Activated naive CD4-positive, alpha-beta T cell treated with anti-CD3 and anti-CD28 coated beads, Interleukin-2, amount 50 U/mL, for 24 hours (primary cell): Measurements from ENCODE around the gene RNMT.
"Not testable (repeated sequence)": the region's sequence is repeated elsewhere in the genome, so short reads cannot be mapped to it uniquely, and the experiment has no call there.

Experiments
- H3K27ac Mint-ChIP-seq: one replicate; pipeline ENCODE4 v1.8.0; 2021; ENCODE audit warnings: mild to moderate bottlenecking, mixed read lengths
- H3K27me3 Mint-ChIP-seq: one replicate; pipeline ENCODE4 v1.8.0; 2021; ENCODE audit warnings: mixed read lengths
- H3K36me3 Mint-ChIP-seq: one replicate; pipeline ENCODE4 v1.8.0; 2021; ENCODE audit warnings: mixed read lengths
- H3K4me1 Mint-ChIP-seq: one replicate; pipeline ENCODE4 v1.8.0; 2021; ENCODE audit warnings: mixed read lengths
- H3K4me3 Mint-ChIP-seq: one replicate; pipeline ENCODE4 v1.8.0; 2021; ENCODE audit warnings: mild to moderate bottlenecking, mixed read lengths
- H3K9me3 Mint-ChIP-seq: one replicate; pipeline ENCODE4 v1.8.0; 2021; ENCODE audit warnings: mixed read lengths

The RNMT gene

DNA sequence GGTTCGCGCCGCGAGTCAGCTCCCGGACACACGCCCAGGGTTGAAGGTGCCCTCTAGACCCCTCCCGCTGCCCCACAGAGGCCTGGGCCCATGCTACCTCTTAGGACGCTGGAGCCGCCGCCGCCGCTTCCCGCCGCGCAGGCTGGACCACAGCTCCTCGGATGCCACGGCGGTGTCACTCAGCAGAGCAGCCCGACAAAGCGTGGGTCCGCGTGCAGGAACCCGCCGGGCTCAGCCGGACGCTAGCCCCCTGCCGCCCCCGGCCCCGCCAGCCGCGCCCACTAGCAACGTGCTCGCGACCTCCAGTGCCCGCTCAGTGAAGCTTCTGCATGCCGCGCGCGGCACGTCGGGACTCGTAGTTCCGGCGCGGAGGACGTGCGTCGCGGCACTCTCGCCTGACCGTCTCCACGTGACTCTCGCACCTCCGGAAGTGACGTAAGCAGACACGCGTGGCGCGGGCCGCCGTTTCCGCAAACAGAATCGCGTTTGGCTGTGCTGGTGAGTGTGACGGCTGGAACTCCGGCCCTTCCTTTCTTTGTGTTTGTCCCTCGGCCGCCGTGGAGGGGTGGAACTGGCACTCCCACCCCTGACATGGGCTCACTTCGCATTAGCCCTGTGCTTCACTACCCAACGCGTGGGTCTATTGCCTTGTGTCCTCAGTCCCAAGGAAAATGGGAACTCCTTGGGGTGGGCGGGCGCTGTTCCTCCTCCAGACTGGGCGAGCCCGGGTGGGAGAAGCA, at the start of gene RNMT, which contains the start of gene FAM210A:
RNMT (plus strand) TSS at position 442 of the 740 bp plus-strand sequence. CDS start 4,845 bp downstream, outside the sequence.
FAM210A (minus strand) TSS at position 327 of the 740 bp plus-strand sequence. CDS start 44,481 bp downstream, outside the sequence.
- Mint-ChIP-seq H3K4me1 (peaks cover 59% of the 10 kb centered on the region), H3K4me3 (peak within 1 kb of the TSS; percentile 92), H3K27me3 (no peaks in the 10 kb centered on the region), H3K36me3 (peaks cover 15% of the 10 kb centered on the region), H3K9me3 (no peaks in the 10 kb centered on the region), H3K27ac (peak within 1 kb of the TSS; percentile 86)

DNA sequence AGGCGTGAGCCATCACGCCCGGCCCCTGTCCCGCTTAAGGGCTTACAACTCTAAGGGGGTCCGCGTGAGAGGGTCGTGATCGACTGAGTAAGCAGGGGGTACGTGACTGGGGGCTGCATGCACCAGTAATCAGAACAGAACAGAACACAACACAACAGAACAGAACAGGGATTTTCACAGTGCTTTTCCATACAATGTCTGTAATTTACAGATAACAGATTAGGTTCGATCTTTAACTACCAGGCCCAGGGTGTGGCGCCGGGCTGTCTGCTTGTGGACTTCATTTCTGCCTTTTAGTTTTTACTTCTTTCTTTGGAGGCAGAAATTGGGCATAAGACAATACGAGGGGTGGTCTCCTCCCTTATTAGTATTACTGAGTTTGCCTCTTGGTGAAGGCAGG, 49.1 kb upstream of the RNMT start:
- not testable (repeated sequence) for H3K4me1 Mint-ChIP-seq, H3K27me3 Mint-ChIP-seq, H3K9me3 Mint-ChIP-seq, H3K27ac Mint-ChIP-seq, H3K36me3 Mint-ChIP-seq, H3K4me3 Mint-ChIP-seq

DNA sequence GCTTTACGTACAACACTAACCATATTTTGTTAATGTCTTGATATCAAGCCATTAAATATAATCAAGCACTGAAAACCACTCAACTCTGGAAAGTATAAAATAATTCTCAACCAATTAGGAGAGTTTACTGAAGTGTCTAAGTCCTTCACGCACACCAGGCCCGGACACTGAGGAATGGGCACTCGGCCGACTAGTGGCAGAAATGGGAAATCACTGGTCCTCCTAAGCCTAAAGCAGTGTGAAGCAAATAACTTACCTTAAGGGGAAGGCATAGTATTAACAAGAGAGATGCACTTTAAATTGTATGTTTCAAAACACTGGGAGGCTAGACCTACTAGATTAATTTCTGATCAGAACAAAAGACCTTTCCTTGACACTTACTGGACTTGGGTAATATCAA, 45.9 kb upstream of the RNMT start:
- Mint-ChIP-seq H3K9me3 (no peaks in the 10 kb centered on the region), H3K27me3 (no peaks in the 10 kb centered on the region), H3K27ac (no peak overlapping the region), H3K4me1 (peaks cover 21% of the 10 kb centered on the region), H3K4me3 (no peak overlapping the region), H3K36me3 (peaks cover 9% of the 10 kb centered on the region)

DNA sequence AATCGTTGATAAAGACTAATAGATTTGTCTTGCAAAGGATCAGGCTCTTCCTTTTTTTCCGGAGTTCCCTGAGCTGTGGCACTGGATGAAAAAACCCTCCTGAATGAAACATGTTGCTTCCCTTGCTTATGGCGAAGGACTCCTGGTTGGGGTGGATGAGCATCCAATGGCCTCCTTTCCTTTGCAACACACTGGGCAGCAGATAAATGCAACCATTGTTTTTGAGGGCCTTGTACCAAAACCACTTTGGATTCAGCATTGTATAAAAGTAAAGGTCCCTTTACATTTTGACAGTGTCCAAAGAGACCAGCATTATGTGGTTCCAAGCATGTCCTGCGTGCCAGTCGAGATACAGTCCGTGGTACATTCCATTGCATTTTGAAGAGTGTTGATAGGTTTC, 44.8 kb upstream of the RNMT start:
- peaks cover 13% of the 10 kb centered on the region for H3K36me3 Mint-ChIP-seq
- H3K27me3 Mint-ChIP-seq = no peaks in the 10 kb centered on the region
- H3K4me1 Mint-ChIP-seq = peaks cover 29% of the 10 kb centered on the region
- no peak overlapping the region for H3K4me3 Mint-ChIP-seq
- no peaks in the 10 kb centered on the region for H3K9me3 Mint-ChIP-seq
- H3K27ac Mint-ChIP-seq = no peak overlapping the region

DNA sequence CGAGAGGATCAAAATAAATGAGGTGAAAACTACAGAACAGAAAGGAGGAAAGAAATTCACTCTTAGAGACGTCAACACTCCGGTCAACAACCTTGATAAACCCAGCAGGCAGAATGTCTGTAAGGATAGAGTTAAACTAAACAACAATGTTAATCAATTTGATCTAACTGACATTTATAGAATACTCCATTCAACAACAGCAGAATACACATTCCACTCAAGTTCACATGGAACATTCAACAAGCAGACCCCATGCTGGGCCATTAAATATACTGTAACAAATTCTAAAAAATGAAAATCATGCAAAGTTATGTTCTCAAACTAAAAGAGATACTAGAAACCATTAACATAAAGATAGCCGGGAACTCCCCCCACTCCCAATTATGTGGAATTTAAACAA, 41.9 kb upstream of the RNMT start:
- Mint-ChIP-seq H3K27me3 (no peaks in the 10 kb centered on the region), H3K4me3 (no peak overlapping the region), H3K4me1 (peaks cover 45% of the 10 kb centered on the region), H3K9me3 (no peaks in the 10 kb centered on the region), H3K27ac (no peak overlapping the region), H3K36me3 (peaks cover 18% of the 10 kb centered on the region)

DNA sequence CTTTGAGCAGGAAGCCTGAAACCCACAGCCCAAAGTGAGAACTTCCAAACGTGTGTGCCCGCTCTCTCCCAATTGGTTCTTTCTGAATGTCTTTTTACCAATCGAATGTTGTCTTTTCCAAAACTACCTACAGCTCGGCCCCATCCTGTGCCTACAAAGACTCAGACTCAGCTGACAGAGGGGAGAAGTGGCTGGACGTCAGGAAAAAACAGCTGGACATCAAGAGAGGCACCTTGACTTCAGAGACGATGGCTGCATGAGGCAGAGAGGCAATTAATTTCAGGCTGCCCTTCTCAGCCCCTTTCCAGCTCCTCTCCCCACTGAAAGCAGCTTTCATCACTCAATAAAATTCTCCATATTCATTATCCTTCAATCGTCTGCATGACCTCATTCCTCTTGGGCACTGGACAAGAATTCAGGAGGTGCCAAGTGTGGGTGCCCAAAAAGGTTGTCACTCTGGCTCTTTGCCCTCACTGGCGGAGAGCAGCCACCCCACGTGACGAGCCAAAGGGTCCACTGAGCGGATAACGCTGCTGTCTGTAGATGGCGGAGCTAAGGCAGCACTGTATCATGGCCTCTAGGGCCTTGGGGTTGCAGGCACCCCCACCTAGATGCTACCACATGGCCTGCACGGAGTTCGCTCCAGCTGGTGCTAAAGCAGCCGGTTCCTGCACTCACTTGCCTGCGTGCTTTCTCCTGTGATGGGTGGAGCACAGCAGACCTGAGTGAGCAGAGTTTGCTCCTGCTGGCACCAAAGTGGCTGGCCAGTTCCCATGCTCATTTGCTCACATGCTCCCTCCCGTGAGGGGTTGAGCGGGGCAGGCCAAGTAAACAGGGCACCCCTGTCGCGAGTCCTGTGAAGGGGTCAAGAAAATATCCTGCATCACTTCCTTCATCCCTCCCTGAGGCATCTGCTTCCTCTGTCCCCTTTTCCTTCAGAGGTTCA, 38.0 kb upstream of the RNMT start:
- H3K4me3 Mint-ChIP-seq = no peak overlapping the region
- peaks cover 60% of the 10 kb centered on the region for H3K4me1 Mint-ChIP-seq
- H3K27ac Mint-ChIP-seq = no peak overlapping the region
- no peaks in the 10 kb centered on the region for H3K9me3 Mint-ChIP-seq
- H3K36me3 Mint-ChIP-seq = peaks cover 25% of the 10 kb centered on the region
- H3K27me3 Mint-ChIP-seq = no peaks in the 10 kb centered on the region

DNA sequence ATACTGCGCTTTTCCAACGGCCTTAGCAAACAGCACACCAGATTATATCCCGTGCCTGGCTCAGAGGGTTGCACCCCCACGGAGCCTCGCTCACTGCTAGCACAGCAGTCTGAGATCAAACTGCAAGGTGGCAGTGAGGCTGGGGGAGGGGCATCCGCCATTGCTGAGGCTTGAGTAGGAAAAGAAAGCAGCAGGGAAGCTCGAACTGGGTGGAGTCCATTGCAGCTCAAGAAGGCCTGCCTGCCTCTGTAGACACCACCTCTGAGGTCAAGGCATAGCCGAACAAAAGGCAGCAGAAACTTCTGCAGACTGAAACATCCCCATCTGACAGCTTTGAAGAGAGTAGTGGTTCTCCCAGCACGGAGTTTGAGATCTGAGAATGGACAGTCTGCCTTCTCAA, 36.4 kb upstream of the RNMT start:
- H3K4me3 Mint-ChIP-seq, H3K9me3 Mint-ChIP-seq, H3K27me3 Mint-ChIP-seq, H3K27ac Mint-ChIP-seq: not testable (repeated sequence)
- Mint-ChIP-seq H3K36me3 (peaks cover 20% of the 10 kb centered on the region), H3K4me1 (peaks cover 57% of the 10 kb centered on the region)

DNA sequence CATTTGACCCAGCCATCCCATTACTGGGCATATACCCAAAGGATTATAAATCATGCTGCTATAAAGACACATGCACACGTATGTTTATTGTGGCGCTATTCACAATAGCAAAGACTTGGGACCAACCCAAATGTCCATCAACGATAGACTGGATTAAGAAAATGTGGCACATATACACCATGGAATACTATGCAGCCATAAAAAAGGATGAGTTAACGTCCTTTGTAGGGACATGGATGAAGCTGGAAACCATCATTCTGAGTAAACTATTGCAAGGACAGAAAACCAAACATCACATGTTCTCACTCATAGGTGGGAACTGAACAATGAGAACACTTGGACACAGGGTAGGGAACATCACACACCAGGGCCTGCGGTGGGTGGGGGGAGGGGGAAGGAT, 31.1 kb upstream of the RNMT start:
- H3K27me3 Mint-ChIP-seq, H3K4me3 Mint-ChIP-seq, H3K27ac Mint-ChIP-seq: not testable (repeated sequence)
- Mint-ChIP-seq H3K9me3 (peaks cover 10% of the 10 kb centered on the region), H3K36me3 (peaks cover 28% of the 10 kb centered on the region), H3K4me1 (peaks cover 42% of the 10 kb centered on the region)

DNA sequence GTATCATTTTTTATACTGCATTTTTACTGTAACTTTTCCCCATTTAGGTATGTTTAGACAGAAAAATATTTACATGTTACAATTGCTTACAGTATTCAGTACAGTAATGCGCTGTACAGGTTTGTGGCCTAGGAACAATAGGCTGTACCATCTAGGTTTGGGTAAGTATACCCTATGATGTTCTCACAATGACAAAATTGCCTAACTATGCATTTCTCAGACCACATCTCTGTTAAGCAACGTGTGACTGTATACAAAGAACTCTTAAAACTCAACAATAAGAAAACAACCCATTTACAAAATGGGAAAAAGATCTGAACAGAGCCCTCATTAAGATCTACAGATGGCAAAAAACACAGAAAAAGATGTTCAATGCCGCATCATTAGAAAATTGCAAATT, 29.5 kb upstream of the RNMT start:
- H3K36me3 Mint-ChIP-seq = peaks cover 21% of the 10 kb centered on the region
- H3K27ac Mint-ChIP-seq = no peak overlapping the region
- peaks cover 14% of the 10 kb centered on the region for H3K9me3 Mint-ChIP-seq
- H3K27me3 Mint-ChIP-seq = no peaks in the 10 kb centered on the region
- H3K4me3 Mint-ChIP-seq = no peak overlapping the region
- H3K4me1 Mint-ChIP-seq = peaks cover 32% of the 10 kb centered on the region

DNA sequence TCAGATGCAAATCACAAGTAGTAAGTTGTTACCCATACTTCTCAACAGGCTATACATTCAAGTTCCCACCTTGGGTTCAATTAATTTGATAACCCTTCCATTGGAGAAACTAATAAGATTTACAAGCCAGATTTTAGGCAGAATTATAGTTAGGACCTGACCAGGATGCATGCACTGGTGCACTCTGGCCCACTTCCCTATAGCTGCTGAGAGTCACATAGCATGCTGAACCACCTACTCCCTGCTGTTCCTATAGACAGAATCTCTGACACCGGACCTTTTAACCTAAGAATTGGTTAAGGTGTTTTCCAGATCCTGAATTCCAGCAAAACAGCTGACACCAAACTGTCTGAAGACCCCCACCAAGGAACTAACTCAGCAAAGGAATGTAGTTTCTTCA, 26.3 kb upstream of the RNMT start:
- H3K27me3 Mint-ChIP-seq = no peaks in the 10 kb centered on the region
- no peak overlapping the region for H3K27ac Mint-ChIP-seq
- peaks cover 25% of the 10 kb centered on the region for H3K36me3 Mint-ChIP-seq
- H3K4me1 Mint-ChIP-seq = peaks cover 18% of the 10 kb centered on the region
- peaks cover 14% of the 10 kb centered on the region for H3K9me3 Mint-ChIP-seq
- no peak overlapping the region for H3K4me3 Mint-ChIP-seq

DNA sequence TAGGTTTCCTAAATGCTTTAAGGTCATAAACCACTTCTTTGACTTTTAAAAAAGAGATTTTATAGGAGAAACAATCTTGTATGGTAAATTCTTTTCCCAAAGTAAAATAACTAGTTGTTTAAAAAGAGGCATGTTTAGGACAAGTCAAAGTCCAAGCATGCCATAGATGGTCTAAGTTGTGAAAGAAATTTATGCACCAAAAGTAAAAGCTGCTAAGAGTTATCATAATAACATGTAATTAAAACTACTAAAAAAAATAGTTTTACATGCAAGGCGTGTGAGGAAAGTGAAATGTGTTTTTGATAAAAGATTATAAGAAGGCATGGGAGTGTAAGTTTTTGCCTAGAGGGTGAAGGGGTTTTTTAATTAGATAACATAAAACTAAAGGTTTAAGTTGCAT, 22.6 kb upstream of the RNMT start:
- no peak overlapping the region for H3K4me3 Mint-ChIP-seq
- peaks cover 24% of the 10 kb centered on the region for H3K36me3 Mint-ChIP-seq
- no peaks in the 10 kb centered on the region for H3K27me3 Mint-ChIP-seq
- H3K27ac Mint-ChIP-seq = no peak overlapping the region
- H3K4me1 Mint-ChIP-seq = peaks cover 8% of the 10 kb centered on the region
- peaks cover 13% of the 10 kb centered on the region for H3K9me3 Mint-ChIP-seq

DNA sequence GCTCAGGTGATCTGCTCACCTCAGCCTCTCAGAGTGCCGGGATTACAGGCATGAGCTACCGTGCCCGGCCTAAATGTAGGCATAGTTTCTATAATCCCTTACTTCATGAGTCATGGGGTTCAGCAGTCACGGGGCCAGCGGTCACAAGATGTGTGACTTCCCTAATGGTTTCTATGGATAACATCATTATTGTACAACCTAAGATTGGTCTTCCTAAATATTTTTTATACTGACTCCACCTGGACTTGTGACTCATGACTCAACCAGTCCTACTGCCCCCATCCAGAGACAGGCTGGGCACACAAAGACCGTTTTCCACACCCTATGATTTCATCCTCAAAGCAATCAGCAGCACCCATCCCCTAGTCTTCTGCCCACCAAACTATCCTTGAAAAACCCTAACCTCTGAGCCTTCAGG, 16.1 kb upstream of the RNMT start:
- H3K27ac Mint-ChIP-seq = no peak overlapping the region
- H3K9me3 Mint-ChIP-seq = peaks cover 10% of the 10 kb centered on the region
- no peaks in the 10 kb centered on the region for H3K27me3 Mint-ChIP-seq
- H3K36me3 Mint-ChIP-seq = peaks cover 28% of the 10 kb centered on the region
- H3K4me3 Mint-ChIP-seq = no peak overlapping the region
- peaks cover 31% of the 10 kb centered on the region for H3K4me1 Mint-ChIP-seq

DNA sequence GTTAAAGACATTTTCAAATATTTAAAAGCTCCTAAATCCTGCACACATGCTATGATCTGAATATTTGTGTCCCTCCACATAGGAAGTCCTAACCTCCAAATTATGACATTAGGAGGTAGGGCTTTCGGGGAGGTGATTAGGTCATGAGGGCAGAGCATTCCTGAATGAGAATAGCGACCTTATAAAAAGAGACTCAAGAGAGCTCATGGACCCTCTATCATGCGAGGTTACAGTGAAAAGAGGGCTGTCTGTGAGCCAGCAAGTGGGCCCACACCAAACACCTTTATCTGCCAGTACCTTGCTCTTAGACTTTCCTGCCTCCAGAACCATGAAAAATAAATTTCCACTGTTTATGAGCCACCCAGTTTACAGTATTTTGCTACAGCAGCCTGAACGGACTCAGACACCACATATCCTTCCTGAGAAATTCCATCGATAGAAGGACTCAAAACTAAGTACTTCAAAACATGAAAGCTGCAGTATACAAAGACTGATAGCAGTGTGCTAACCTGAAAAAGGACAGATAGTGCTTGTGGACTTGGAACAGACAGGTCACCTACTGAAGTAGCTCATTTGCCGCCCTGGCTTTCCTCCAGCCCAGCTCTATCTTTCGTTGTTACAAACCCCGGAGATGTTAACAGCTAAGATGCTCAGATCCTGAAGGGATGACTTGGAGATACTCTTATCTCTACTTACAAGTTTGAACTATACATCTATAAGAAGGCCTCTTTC, 13.9 kb upstream of the RNMT start:
- Mint-ChIP-seq H3K36me3 (peaks cover 24% of the 10 kb centered on the region), H3K4me3 (no peak overlapping the region), H3K9me3 (peaks cover 10% of the 10 kb centered on the region), H3K4me1 (peaks cover 35% of the 10 kb centered on the region), H3K27ac (no peak overlapping the region), H3K27me3 (no peaks in the 10 kb centered on the region)

DNA sequence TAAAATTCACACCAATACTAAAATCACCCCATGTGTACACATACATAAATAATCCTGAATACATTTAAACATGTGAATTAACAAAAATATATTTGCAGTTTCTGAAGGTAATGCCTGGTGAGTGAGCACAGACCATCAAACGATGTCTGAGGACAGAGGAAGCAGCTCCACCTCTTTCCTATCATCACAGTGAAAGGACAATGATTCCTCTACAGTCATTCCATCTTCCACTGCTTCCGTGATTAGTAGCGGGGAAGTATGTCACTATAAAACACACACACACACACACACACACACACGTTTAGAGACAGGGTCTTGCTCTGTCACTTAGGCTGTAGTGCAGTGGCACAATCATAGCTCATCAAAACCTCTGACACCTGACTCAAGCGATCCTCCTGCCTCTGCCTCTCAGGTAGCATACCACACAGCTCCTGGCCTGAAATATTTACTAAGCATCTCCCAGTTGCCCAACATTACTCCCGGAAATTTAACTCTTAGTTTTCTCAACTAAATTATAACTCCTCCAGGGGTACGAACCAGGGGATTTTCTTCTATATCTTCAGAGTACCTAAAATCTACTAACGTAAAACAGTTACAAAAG, 12.9 kb upstream of the RNMT start:
- Mint-ChIP-seq H3K36me3 (peaks cover 20% of the 10 kb centered on the region), H3K27me3 (no peaks in the 10 kb centered on the region), H3K9me3 (peaks cover 7% of the 10 kb centered on the region), H3K4me3 (no peak overlapping the region), H3K27ac (no peak overlapping the region), H3K4me1 (peaks cover 33% of the 10 kb centered on the region)

DNA sequence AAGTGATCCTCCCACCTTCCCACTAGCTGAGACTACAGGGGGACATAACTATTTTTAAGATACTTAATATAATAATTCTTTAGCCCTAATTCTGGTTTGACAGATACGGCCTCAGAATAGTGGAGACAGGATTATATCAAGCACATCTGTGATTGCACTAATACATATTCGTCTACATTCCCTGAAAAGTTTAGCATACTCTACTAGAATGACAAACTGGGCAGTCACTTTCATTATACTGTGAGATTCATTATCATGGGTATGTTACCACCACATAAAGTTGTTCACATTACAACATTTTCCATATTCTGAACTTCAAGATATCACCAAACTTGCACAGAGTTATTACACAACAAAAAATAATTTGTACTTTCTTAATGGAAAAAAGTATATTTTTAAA, 11.1 kb upstream of the RNMT start:
- Mint-ChIP-seq H3K27ac (no peak overlapping the region), H3K9me3 (peaks cover 7% of the 10 kb centered on the region), H3K4me1 (peaks cover 39% of the 10 kb centered on the region), H3K4me3 (no peak overlapping the region), H3K36me3 (peaks cover 13% of the 10 kb centered on the region), H3K27me3 (no peaks in the 10 kb centered on the region)
